Measurements from ENCODE around the gene FBXW8. TPM values are rescaled to one million over a fixed set of nuclear protein-coding genes. Genes with fewer than 3 reads are reported as not detected.

Gene FBXW8
- polyA plus RNA-seq, 1 donor: 13.1 TPM

GRCh38 chr12:117031843-117032592 is 121.3 kb downstream of the FBXW8 start:
- 97% methylated on average over 6 of the region's 17 CpGs for WGBS (ENCODE audit: insufficient coverage, low lambda C conversion rate)

GRCh38 chr12:117032593-117033381 is 122.0 kb downstream of the FBXW8 start:
- peaks cover 17% of the 10 kb centered on the region for H3K36me3 ChIP-seq (ENCODE audit: control insufficient read depth, insufficient read depth, low read length)
- DNase-seq: peak in 1 of 2 donors; percentile 18
- H3K9me3 ChIP-seq (ENCODE audit: control insufficient read depth, low read depth, low read length): no peaks in the 10 kb centered on the region
- peaks cover 3% of the 10 kb centered on the region for H3K4me1 ChIP-seq (ENCODE audit: control insufficient read depth, insufficient read depth, low read length)
- no CpG with 5 or more reads among the region's 34 CpGs for WGBS (ENCODE audit: insufficient coverage, low lambda C conversion rate)
- no peak overlapping the region for H3K27ac ChIP-seq (ENCODE audit: low read length)
- peaks cover 36% of the 10 kb centered on the region for H3K27me3 ChIP-seq (ENCODE audit: control insufficient read depth, insufficient read depth, low read length)
- no peak overlapping the region for H3K4me3 ChIP-seq (ENCODE audit: low read length)

More at GRCh38 chr12:117031843-117032592, 121.3 kb downstream of the FBXW8 start:
- Histone ChIP-seq H3K4me1 (ENCODE audit: control insufficient read depth, insufficient read depth, low read length) (no peaks in the 10 kb centered on the region), H3K36me3 (ENCODE audit: control insufficient read depth, insufficient read depth, low read length) (peaks cover 24% of the 10 kb centered on the region), H3K27ac (ENCODE audit: low read length) (no peak overlapping the region), H3K4me3 (ENCODE audit: low read length) (no peak overlapping the region), H3K9me3 (ENCODE audit: control insufficient read depth, low read depth, low read length) (no peaks in the 10 kb centered on the region), H3K27me3 (ENCODE audit: control insufficient read depth, insufficient read depth, low read length) (peaks cover 36% of the 10 kb centered on the region)
- no peak for DNase-seq

GRCh38 chr12:117033382-117034221 is 122.9 kb downstream of the FBXW8 start:
- no peak overlapping the region for H3K4me3 ChIP-seq (ENCODE audit: low read length)
- no peak for DNase-seq
- peaks cover 36% of the 10 kb centered on the region for H3K27me3 ChIP-seq (ENCODE audit: control insufficient read depth, insufficient read depth, low read length)
- H3K4me1 ChIP-seq (ENCODE audit: control insufficient read depth, insufficient read depth, low read length): peaks cover 6% of the 10 kb centered on the region
- no peak overlapping the region for H3K27ac ChIP-seq (ENCODE audit: low read length)
- H3K36me3 ChIP-seq (ENCODE audit: control insufficient read depth, insufficient read depth, low read length): peaks cover 9% of the 10 kb centered on the region
- WGBS (ENCODE audit: insufficient coverage, low lambda C conversion rate): 62% methylated on average over 5 of the region's 24 CpGs
- no peaks in the 10 kb centered on the region for H3K9me3 ChIP-seq (ENCODE audit: control insufficient read depth, low read depth, low read length)

- H3K27me3 ChIP-seq (ENCODE audit: control insufficient read depth, insufficient read depth, low read length): peaks cover 36% of the 10 kb centered on the region
- WGBS (ENCODE audit: insufficient coverage, low lambda C conversion rate): no CpG with 5 or more reads among the region's 10 CpGs
- H3K27ac ChIP-seq (ENCODE audit: low read length): no peak overlapping the region
- peaks cover 5% of the 10 kb centered on the region for H3K36me3 ChIP-seq (ENCODE audit: control insufficient read depth, insufficient read depth, low read length)
- no peak for DNase-seq
- H3K4me3 ChIP-seq (ENCODE audit: low read length): no peak overlapping the region
- H3K4me1 ChIP-seq (ENCODE audit: control insufficient read depth, insufficient read depth, low read length): peaks cover 6% of the 10 kb centered on the region
- H3K9me3 ChIP-seq (ENCODE audit: control insufficient read depth, low read depth, low read length): no peaks in the 10 kb centered on the region
These were observed 123.5 kb downstream of the FBXW8 start for GRCh38 chr12:117034249-117034648.

- WGBS (ENCODE audit: insufficient coverage, low lambda C conversion rate): no CpG with 5 or more reads among the region's 17 CpGs
- H3K36me3 ChIP-seq (ENCODE audit: control insufficient read depth, insufficient read depth, low read length): peaks cover 5% of the 10 kb centered on the region
- no peaks in the 10 kb centered on the region for H3K9me3 ChIP-seq (ENCODE audit: control insufficient read depth, low read depth, low read length)
- no peak overlapping the region for H3K27ac ChIP-seq (ENCODE audit: low read length)
- H3K27me3 ChIP-seq (ENCODE audit: control insufficient read depth, insufficient read depth, low read length): peaks cover 36% of the 10 kb centered on the region
- DNase-seq: no peak
- no peak overlapping the region for H3K4me3 ChIP-seq (ENCODE audit: low read length)
- H3K4me1 ChIP-seq (ENCODE audit: control insufficient read depth, insufficient read depth, low read length): peaks cover 6% of the 10 kb centered on the region
These were observed 124.0 kb downstream of the FBXW8 start for GRCh38 chr12:117034701-117035151.

- no peak overlapping the region for H3K4me3 ChIP-seq (ENCODE audit: low read length)
- no peaks in the 10 kb centered on the region for H3K9me3 ChIP-seq (ENCODE audit: control insufficient read depth, low read depth, low read length)
- no peak overlapping the region for H3K27ac ChIP-seq (ENCODE audit: low read length)
- DNase-seq: no peak
- peaks cover 2% of the 10 kb centered on the region for H3K36me3 ChIP-seq (ENCODE audit: control insufficient read depth, insufficient read depth, low read length)
- no CpG with 5 or more reads among the region's 8 CpGs for WGBS (ENCODE audit: insufficient coverage, low lambda C conversion rate)
- peaks cover 6% of the 10 kb centered on the region for H3K4me1 ChIP-seq (ENCODE audit: control insufficient read depth, insufficient read depth, low read length)
- peaks cover 36% of the 10 kb centered on the region for H3K27me3 ChIP-seq (ENCODE audit: control insufficient read depth, insufficient read depth, low read length)
These were observed 124.5 kb downstream of the FBXW8 start for GRCh38 chr12:117035287-117035686.

GRCh38 chr12:117036046-117036445 is 125.3 kb downstream of the FBXW8 start:
- peaks cover 2% of the 10 kb centered on the region for H3K36me3 ChIP-seq (ENCODE audit: control insufficient read depth, insufficient read depth, low read length)
- peaks cover 36% of the 10 kb centered on the region for H3K27me3 ChIP-seq (ENCODE audit: control insufficient read depth, insufficient read depth, low read length)
- no peak for DNase-seq
- H3K27ac ChIP-seq (ENCODE audit: low read length): no peak overlapping the region
- WGBS (ENCODE audit: insufficient coverage, low lambda C conversion rate): no CpG with 5 or more reads among the region's 9 CpGs
- H3K4me3 ChIP-seq (ENCODE audit: low read length): no peak overlapping the region
- peaks cover 6% of the 10 kb centered on the region for H3K4me1 ChIP-seq (ENCODE audit: control insufficient read depth, insufficient read depth, low read length)
- H3K9me3 ChIP-seq (ENCODE audit: control insufficient read depth, low read depth, low read length): no peaks in the 10 kb centered on the region

- peaks cover 6% of the 10 kb centered on the region for H3K4me1 ChIP-seq (ENCODE audit: control insufficient read depth, insufficient read depth, low read length)
- H3K9me3 ChIP-seq (ENCODE audit: control insufficient read depth, low read depth, low read length): no peaks in the 10 kb centered on the region
- H3K36me3 ChIP-seq (ENCODE audit: control insufficient read depth, insufficient read depth, low read length): peaks cover 2% of the 10 kb centered on the region
- no CpG with 5 or more reads among the region's 13 CpGs for WGBS (ENCODE audit: insufficient coverage, low lambda C conversion rate)
- DNase-seq: no peak
- no peak overlapping the region for H3K4me3 ChIP-seq (ENCODE audit: low read length)
- no peak overlapping the region for H3K27ac ChIP-seq (ENCODE audit: low read length)
- H3K27me3 ChIP-seq (ENCODE audit: control insufficient read depth, insufficient read depth, low read length): peaks cover 36% of the 10 kb centered on the region
These were observed 125.8 kb downstream of the FBXW8 start for GRCh38 chr12:117036547-117036946.

GRCh38 chr12:117037289-117038022 is 126.7 kb downstream of the FBXW8 start:
- DNase-seq: peak in 1 of 2 donors; percentile 47
- Histone ChIP-seq H3K4me3 (ENCODE audit: low read length) (no peak overlapping the region), H3K27ac (ENCODE audit: low read length) (no peak overlapping the region), H3K36me3 (ENCODE audit: control insufficient read depth, insufficient read depth, low read length) (no peaks in the 10 kb centered on the region), H3K27me3 (ENCODE audit: control insufficient read depth, insufficient read depth, low read length) (peaks cover 33% of the 10 kb centered on the region), H3K4me1 (ENCODE audit: control insufficient read depth, insufficient read depth, low read length) (peaks cover 15% of the 10 kb centered on the region), H3K9me3 (ENCODE audit: control insufficient read depth, low read depth, low read length) (no peaks in the 10 kb centered on the region)
- WGBS (ENCODE audit: insufficient coverage, low lambda C conversion rate): no CpG with 5 or more reads among the region's 22 CpGs

All from large intestine (tissue), 3 donors.